Measurements from ENCODE around the gene PPWD1. TPM values are rescaled to one million over a fixed set of nuclear protein-coding genes. Genes with fewer than 3 reads are reported as not detected.

PPWD1 gene
- total RNA-seq, 2 experiments from 2014 or later: 46.7 to 50.0 TPM

DNA sequence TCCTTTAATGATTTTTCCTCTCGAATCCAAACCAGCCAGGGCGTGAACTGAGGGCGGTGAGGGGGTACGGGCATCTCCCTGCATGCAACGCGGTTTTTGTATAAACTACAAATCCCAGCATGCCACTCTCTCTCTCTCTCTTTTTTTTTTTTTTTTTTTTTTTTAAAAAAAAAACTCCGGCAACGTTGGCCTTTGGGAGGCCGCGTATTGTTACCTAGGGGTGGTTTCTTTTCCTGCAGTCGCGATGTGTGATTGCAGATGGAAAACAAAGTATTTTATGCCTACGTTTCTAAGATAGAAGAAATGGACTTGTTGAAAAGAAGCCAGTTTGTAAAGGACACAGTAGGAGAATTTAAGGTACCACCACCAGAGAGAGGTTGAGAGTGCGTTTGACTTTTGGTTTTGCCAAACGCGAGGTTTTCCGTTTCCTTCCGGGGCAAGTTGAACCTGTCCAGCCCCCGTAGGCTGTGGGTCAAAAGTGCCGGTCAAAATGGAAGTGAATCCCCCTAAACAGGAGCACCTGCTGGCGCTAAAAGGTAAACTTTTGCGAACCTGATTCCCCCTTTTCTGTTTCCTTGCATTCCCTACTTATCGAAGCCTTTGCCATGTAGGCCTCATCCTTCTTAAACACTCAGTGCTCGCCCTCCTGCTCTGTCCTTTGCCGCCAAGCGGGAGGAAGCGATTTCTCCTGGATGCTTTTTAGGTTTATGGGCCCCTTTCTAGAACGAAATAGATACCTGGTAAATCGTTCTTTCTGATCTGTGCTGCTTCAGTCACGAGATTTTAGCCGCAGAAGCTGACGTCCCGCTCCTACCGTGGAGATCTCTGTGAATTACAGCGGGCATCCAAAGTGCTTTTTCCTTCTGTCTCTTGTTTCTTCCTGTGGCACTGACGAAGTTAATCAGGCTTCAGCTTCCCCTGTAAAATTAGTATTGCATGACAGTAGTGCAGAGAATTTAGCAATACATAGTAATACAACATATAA lies 61.8 kb downstream of the PPWD1 start, which contains the start of the genes SHLD3 and TRAPPC13:
SHLD3 (plus strand) TSS at position 457 of the 985 bp plus-strand sequence. CDS start 4,561 bp downstream, outside the sequence.
TRAPPC13 (plus strand) TSS at position 457 of the 985 bp plus-strand sequence; CDS start at position 491, 34 bp downstream.
- CTCF ChIA-PET: interaction anchor here (0.7 to 1.5 kb wide), 5 partner anchors 62 to 547 kb away, joined by 3 to 11 read pairs (median 5); partner anchors contain the start of genes CENPK, NLN, PPWD1 and SGTB
- Mint-ChIP-seq H3K4me1 (peaks cover 44% of the 10 kb centered on the region), H3K27me3 (no peaks in the 10 kb centered on the region), H3K36me3 (ENCODE audit: low read depth) (peaks cover 15% of the 10 kb centered on the region), H3K9me3 (no peaks in the 10 kb centered on the region), H3K4me3 (peak within 1 kb of the TSS; percentile 92), H3K27ac (peak within 1 kb of the TSS; percentile 94)
- peak; percentile 86 for DNase-seq
- POLR2A ChIA-PET: interaction anchor here (0.6 to 4.4 kb wide), 11 partner anchors 13 to 1019 kb away, joined by 3 to 107 read pairs (median 4); partner anchors contain the start of genes CENPK, NLN, PPWD1 and SGTB

DNA sequence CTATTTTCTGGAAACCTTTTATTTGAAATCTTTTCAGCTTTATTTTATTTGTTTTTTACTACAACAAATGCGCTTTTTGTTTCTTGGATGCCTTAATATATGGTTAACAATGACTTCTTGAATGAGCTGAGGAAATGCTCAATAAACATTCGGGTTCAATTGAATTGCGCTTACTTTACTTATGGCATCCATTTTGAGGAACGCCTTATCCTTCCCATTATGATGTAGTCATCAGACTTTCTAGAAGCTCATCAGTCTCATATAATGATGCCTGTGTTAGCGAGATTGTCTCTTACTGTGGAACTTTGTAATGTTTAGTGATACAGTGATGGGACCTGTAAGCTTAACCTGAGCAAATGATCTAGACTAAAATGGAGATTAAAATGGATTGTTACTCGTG lies 62.6 kb downstream of the PPWD1 start:
- peaks cover 16% of the 10 kb centered on the region for H3K36me3 Mint-ChIP-seq (ENCODE audit: low read depth)
- no peak for DNase-seq
- H3K27ac Mint-ChIP-seq: peak overlapping the region; percentile 67
- CTCF ChIA-PET: interaction anchor here (0.9 to 1.5 kb wide), 3 partner anchors 17 to 139 kb away, joined by 3 to 7 read pairs (median 3); partner anchors contain the start of genes CENPK and PPWD1
- POLR2A ChIA-PET: interaction anchor here (0.6 to 4.4 kb wide), 8 partner anchors 14 to 1018 kb away, joined by 3 to 107 read pairs (median 4); partner anchors contain the start of genes CENPK, ERBIN, NLN and PPWD1
- peaks cover 44% of the 10 kb centered on the region for H3K4me1 Mint-ChIP-seq
- H3K27me3 Mint-ChIP-seq: no peaks in the 10 kb centered on the region
- peak overlapping the region; percentile 92 for H3K4me3 Mint-ChIP-seq
- no peaks in the 10 kb centered on the region for H3K9me3 Mint-ChIP-seq

DNA sequence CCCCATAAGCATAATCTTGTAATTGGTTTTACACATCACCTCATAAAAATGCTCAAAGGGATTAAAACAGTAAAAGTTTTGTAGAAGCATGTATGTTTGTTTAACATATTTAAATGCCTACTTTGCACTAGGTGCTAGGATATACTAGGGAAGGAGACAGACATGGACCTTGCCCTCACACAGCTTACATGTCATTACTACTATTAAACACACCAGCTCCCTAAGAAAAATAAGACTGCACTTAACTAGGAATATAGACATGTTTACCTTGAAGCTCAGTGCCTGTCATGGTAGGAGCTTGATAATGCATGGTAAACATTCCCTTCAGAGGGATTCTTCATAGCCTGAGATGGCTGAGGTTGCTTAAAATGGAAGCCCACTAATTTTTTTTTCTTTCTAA lies 67.9 kb downstream of the PPWD1 start:
- Mint-ChIP-seq H3K27me3 (no peaks in the 10 kb centered on the region), H3K27ac (no peak overlapping the region), H3K4me3 (no peak overlapping the region), H3K9me3 (no peaks in the 10 kb centered on the region), H3K4me1 (peaks cover 19% of the 10 kb centered on the region), H3K36me3 (ENCODE audit: low read depth) (peaks cover 22% of the 10 kb centered on the region)
- no peak for DNase-seq
- ChIA-PET CTCF (no interaction called here), POLR2A (no interaction called here)

Other genes starting within 250 kb of the PPWD1 start
- gene ADAMTS6, start 81.4 kb upstream of the PPWD1 start, total RNA-seq: 1 to 10 TPM; 1.6 to 1.7 TPM
- gene CENPK, start 128 bp upstream of the PPWD1 start, total RNA-seq: 10 to 100 TPM; 86.0 to 88.7 TPM
- 10 to 100 TPM; 10.2 to 10.6 TPM for gene TRIM23, start 61.0 kb downstream of the PPWD1 start, total RNA-seq
- gene SHLD3, start 61.7 kb downstream of the PPWD1 start, total RNA-seq: 1 to 10 TPM; 3.6 to 4.3 TPM
- 10 to 100 TPM; 21.2 to 23.3 TPM for gene TRAPPC13, start 61.7 kb downstream of the PPWD1 start, total RNA-seq
- gene SGTB, start 158.8 kb downstream of the PPWD1 start, total RNA-seq: 10 to 100 TPM; 19.7 to 23.0 TPM
- 1 to 10 TPM; 7.6 to 8.0 TPM for gene NLN, start 158.9 kb downstream of the PPWD1 start, total RNA-seq